Astrocyte (in vitro differentiated cells and primary cell): ENCODE data around the gene ZCCHC24.

ENCODE experiments used
- CTCF ChIP-seq: IDR thresholded peaks from 2 replicates; pipeline ENCODE4 v1.5.1; 2011; ENCODE audit warnings: low read depth, mild to moderate bottlenecking, inconsistent platforms, low read length, moderate library complexity; ENCODE audit not compliant: insufficient read depth
- EZH2 ChIP-seq: IDR thresholded peaks from 2 replicates; pipeline ENCODE4 v1.6.1; 2012; ENCODE audit warnings: mild to moderate bottlenecking, low read length, inconsistent platforms; ENCODE audit not compliant: insufficient read depth

GRCh38 chr10:79470096-79470495 lies 24.7 kb upstream of the ZCCHC24 start:
- TF ChIP-seq CTCF (no peak), EZH2 (no peak)
